Sigmoid colon (tissue), 4 donors: Measurements from ENCODE around the gene PCSK5.

Experiments
- CTCF ChIP-seq, 4 experiments: fragments of 450-650 bp in 3 of 4; fragments of 200-600 bp in 1 of 4; IDR thresholded peaks; one replicate each; pipeline ENCODE4 v1.5.1; 2016 to 2019; ENCODE audit warnings: antibody characterized with exemption in 4 of 4, mild to moderate bottlenecking in 3 of 4, moderate library complexity in 2 of 4
- EP300 ChIP-seq, 4 donors: sonication (generic); formaldehyde crosslinking; IDR thresholded peaks; one replicate each; pipeline ENCODE4 v1.6.1; 2017; ENCODE audit warnings: antibody characterized with exemption in 4 of 4
- POLR2A ChIP-seq, 2 donors: fragments of 450-650 bp; IDR thresholded peaks; one replicate each; pipeline ENCODE4 v1.6.1; 2016; ENCODE audit warnings: antibody characterized with exemption in 2 of 2, mild to moderate bottlenecking in 2 of 2, moderate library complexity in 2 of 2
- POLR2AphosphoS5 ChIP-seq, 4 donors: sonication (generic); formaldehyde crosslinking; IDR thresholded peaks; one replicate each; pipeline ENCODE4 v1.6.1; 2017; ENCODE audit warnings: antibody characterized with exemption in 4 of 4

GRCh38 chr9:76321195-76321828 lies 430.8 kb downstream of the PCSK5 start:
- no peak for TF ChIP-seq CTCF (IDR thresholded peaks at IDR 0.05)
- TF ChIP-seq POLR2A (IDR thresholded peaks at IDR 0.05): no peak
- TF ChIP-seq POLR2AphosphoS5 (IDR thresholded peaks at IDR 0.05): no peak
- no peak for TF ChIP-seq EP300 (IDR thresholded peaks at IDR 0.05)
